Hindlimb muscle (tissue), 1 donor: ENCODE results near the gene SGMS1. TPM values are rescaled to one million over a fixed set of nuclear protein-coding genes. Genes with fewer than 3 reads are reported as not detected.
"Not testable (repeated sequence)": the region's sequence is repeated elsewhere in the genome, so short reads cannot be mapped to it uniquely, and the experiment has no call there.

Experiments
- DNase-seq: peaks from one replicate; pipeline ENCODE4 v3.0.0-alpha.2; 2013
- polyA plus RNA-seq: library from polyadenylated mRNA; unstranded; fragments of 120-200 nt; gene quantifications from one replicate; pipeline ENCODE4 v1.2.1, GENCODE V29; 2013; ENCODE audit not compliant: insufficient read length

Gene SGMS1
- polyA plus RNA-seq, 1 donor, result 25.4 TPM

DNA sequence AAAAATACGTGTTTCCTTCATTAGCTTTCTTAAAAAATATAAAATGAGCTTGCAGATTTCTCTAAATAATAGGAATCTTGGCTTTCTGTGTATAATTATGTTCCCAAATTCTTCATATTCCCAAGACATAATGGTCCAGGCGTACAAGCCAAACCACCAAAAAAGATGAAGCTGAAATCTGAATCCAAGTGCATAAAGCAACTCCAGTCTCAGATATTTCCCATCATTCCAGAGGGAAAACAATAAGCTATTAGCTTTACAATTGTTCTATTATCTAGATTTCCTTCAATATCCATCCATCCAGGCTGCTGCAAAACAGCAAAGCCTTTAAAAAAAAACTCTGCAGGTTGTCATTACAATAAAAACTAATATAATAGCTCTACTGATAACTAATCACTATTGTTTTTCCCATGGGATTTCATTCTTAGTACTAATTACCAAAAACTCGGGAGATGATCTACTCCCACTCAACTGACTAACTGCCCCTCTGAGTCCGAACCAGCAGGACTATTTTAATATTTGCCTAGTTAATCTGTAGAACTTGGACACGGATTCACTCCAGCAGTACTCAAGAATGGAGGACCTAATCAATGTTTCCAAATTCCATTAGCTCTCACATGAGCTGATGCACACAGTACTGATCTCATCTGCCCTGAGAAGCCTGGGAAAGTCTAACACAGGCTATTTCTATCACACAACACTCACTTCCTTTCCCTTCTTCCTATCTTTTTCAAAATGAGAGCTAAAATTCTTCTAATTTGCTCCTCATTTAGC is 263.5 kb downstream of the SGMS1 start:
- peak; percentile 58 for DNase-seq

DNA sequence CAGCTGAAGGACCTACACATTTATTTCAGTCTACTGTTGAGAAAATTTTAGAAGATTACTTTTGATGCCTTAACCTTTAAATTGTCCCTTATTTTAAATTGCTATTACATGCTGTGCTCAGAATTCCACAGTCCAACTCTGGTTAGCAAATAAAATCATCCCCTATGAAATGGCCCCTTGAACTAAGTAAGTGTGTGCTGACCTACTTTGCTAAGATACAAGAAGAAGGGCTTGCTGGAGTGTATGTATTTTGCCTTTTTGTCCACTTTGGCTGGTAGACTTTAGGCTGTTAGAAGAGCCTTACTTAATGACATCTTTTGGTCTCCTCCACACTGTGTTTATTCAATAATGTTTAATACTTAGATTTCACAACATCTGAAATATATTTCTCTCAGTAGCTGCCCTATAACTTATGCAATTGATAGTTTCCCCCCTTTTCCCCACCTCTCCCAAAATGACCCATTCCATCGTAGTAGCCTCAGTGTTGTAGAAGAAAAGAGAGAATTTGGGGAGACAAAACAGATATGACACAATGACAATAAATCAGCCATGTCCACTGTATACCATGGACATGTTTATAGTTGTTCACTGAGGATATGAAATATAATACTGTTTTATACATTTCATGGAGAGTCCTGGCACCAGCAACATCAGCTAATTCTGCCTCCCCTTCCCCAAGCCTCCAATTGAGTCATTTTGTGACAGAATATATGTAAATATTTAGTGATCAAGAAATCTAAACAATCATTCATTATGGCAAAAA is 264.6 kb downstream of the SGMS1 start:
- DNase-seq, result no peak

DNA sequence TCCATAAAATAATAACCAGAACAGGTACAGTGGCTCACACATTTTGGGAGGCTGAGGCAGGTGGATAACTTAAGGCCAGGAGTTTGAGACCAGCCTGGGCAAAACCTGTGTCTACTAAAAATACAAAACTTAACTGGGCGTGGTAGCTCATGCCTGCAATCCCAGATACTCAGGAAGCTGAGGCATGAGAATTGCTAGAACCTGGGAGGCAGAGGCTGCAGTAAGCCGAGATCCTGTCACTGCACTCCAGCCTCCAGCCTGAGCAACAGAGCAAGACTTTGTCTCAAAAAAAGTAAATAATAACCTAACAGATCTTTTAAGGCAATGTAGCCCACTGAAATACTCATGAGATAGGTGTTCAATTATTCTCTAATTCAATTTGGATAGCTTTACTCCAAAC is 265.3 kb downstream of the SGMS1 start:
- DNase-seq, result no peak

DNA sequence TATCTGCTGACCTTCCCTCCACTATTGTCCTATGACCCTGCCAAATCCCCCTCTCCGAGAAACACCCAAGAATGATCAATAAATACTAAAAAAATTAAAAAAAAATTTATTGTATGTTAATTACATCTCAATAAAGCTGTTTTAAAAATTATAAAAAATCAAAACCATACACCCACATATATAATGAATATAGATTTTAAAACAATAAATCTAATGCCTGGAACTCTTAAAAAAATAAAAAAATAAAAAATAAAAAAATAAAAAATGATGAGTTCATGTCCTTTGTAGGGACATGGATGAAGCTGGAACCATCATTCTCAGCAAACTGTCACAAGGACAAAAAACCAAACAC is 267.3 kb downstream of the SGMS1 start:
- DNase-seq, result not testable (repeated sequence)

DNA sequence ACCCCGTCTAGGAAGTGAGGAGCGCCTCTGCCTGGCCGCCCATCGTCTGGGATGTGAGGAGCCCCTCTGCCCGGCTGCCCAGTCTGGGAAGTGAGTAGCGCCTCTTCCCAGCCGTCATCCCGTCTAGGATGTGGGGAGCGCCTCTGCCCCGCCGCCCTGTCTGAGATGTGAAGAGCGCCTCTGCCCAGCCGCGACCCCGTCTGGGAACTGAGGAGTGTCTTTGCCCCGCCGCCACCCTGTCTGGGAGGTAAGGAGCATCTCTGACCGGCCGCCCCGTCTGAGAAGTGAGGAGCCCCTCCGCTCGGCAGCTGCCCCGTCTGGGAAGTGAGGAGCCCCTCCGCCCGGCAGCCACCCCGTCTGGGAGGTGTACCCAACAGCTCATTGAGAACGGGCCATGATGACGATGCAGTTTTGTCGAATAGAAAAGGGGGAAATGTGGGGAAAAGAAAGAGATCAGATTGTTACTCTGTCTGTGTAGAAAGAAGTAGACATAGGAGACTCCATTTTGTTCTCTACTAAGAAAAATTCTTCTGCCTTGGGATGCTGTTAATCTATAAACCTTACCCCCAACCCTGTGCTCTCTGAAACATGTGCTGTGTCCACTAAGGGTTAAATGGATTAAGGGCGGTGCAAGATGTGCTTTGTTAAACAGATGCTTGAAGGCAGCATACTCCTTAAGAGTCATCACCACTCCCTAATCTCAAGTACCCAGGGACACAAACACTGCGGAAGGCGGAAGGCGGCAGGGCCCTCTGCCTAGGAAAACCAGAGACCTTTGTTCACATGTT is 267.9 kb downstream of the SGMS1 start:
- not testable (repeated sequence) for DNase-seq

DNA sequence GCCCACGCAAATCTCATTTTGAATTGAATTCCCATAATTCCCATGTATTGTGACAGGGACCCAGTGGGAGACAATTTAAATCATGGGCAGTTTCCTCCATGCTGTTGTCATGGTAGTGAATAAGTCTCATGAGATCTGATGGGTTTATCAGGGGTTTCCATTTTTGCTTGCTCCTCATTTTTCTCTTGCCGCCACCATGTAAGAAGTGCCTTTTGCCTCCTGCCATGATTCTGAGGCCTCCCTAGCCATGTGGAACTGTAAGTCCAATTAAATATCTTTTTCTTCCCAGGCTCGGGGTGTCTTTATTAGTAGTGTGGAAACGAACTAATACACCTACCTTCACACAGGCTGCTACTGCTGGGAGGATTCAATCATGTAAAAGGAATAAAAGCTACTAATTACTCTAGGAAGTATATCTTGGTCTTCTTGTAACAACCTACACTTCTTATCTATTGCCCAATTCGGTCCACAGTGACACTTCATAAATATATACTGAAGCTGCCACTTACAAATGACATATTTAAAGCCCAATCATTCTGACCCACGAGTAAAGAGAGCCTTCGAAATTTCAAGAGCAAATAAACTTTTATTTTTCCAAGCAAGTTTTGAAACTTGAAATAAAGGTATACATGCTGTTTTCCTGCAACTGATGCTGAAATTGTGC is 272.1 kb downstream of the SGMS1 start:
- no peak for DNase-seq

DNA sequence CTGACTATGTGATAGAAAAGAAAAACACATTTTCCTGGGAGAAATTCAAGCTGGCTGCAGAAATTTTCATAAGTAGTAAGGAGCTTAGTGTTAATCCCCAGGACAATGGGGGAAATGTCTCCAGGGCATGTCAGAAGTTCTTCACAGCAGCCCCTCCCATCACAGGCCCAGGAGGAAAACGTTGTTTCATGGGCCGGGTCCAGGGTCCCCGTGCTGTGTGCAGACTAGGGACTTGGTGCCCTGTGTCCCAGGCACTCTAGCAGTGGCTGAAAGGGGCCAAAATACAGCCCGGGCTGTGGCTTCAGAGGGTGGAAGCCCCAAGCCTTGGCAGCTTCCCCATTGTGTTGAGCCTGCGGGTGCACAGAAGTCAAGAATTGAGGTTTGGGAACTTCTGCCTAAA is 273.4 kb downstream of the SGMS1 start:
- DNase-seq, result no peak

DNA sequence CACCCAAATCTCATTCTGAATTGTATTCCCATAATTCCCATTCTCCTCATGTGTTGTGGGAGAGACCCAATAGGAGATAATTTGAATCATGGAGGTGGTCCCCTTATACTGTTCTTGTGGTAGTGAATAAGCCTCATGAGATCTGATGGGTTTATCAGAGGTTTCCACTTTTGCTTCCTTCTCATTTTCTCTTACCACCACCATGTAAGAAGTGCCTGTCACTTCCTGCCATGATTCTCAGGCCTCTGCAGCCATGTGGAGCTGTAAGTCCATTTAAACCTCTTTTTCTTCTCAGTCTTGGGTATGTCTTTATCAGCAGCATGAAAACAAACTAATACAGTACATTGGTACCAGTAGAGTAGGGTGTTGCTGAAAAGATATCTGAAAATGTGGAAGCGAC is 274.2 kb downstream of the SGMS1 start:
- DNase-seq, result no peak

DNA sequence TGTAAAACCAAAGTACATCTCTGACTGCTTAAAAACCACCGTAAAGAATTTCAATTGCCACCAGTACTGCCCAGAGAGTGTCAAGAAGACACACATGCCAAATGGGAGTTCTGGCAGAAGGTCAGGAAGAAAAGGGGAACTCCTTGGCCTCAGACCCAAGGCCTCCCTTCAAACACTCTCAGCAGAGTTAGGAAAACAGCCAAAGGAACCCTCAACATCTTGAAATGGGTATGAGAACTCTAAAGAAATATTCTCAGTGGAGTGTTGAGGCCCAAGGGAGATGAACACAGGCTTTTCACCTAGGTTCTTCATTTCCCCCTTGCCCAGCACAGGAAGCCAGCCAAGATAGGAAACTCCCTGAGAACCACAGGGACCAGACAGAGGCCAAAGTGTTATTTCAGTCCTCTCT is 276.4 kb downstream of the SGMS1 start:
- DNase-seq, result no peak

DNA sequence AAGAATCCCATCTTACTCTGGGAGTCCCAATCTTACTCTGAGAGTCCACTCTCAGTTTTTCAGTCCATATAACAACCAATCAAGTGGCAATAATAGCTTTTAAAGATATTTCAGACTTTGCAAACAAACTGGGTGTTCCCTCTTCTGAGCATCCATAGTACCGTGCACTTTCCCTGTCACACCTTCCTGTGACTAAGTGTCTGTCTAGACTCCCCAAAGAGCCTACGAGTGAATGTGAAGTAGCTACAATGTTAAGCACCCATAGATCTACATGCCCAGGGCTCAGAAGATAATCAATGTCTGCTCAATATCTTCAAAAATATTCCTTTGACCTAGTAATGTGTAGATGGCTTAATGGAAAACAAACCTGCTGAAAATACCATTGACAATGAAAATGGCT is 276.8 kb downstream of the SGMS1 start:
- no peak for DNase-seq

DNA sequence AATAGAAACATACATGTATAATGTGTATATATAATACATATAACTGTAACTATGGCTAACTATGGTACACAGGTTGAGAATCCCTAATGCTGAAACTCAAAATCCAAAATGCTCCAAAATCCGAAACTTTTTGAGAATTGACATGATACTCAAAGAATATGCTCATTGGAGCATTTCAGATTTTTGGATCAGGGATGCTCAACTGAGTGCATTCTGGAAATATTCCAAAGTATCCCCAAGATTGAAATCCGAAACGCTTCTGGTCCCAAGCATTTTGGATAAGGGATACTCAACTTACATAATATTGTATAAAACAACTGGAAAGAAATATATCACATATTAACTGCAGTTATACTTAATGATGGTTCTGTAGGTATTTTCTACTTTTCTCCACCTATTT is 278.2 kb downstream of the SGMS1 start:
- no peak for DNase-seq

DNA sequence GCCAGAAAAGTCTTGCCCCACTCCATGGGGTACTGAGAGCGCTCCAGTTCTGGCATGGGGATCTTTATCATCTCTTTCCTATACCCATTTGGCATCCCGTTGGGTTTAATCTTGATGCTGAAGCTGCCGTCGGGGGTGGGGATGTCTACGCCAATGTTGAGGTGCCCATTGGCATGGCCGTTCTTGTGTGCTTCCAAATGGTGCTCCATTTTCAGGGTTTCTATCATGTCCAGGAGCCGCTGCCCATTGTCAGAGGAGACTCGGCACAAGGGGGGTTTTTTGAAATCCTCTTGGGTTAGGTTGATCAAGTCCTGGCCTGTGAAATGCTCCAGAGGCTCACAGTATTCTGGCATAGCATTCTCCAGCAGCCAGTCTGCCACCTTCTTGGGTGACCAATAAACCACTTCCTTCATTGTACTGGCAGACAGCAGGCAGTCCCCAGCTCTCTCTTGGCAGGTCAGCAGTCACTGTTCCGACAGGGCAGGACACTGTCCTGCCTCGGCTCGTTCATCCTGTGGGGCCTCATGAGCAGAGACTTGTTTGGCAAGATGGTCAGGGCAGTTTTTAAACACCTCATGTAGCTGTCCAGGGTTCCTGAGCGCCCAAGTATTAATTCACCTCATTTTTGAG is 279.9 kb downstream of the SGMS1 start:
- no peak for DNase-seq

DNA sequence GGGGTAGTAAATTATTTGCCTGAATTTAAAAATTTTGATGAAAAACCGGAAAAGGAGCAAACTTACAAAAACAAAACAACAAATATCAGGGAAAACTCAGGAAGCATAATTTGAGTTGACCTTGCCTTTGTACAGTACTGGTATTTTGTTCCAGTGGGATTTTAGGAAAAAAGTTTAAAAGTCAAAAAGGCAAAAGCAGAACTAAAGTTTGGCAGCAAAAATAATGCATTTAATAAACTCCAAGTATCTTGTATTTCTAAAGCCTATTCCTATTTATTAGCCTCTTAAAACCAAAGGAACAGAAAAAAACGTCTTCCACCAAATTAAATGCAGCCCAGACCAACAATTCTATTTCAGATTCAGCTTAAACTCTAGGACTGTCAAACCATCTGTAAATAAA is 281.8 kb downstream of the SGMS1 start:
- DNase-seq, result no peak

DNA sequence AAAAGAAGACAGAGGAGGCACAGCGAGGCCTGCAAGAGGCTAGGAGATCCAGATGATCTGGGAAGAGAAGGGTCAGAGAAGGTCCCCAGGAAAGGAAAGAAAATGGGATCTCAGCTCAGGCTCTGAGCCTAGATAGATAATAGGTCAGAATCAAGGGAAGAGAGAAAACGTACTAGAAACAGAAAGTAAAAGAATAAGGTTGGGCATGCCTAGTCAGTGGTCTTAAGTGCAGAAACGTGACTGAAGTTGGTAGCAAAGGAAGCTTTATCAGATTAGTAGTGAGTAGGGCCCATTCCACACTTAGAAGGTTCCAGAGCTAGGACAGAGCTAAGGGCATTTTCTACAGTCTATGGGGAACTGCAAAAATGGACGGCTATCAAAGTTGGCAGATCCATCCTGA is 287.6 kb downstream of the SGMS1 start:
- no peak for DNase-seq

DNA sequence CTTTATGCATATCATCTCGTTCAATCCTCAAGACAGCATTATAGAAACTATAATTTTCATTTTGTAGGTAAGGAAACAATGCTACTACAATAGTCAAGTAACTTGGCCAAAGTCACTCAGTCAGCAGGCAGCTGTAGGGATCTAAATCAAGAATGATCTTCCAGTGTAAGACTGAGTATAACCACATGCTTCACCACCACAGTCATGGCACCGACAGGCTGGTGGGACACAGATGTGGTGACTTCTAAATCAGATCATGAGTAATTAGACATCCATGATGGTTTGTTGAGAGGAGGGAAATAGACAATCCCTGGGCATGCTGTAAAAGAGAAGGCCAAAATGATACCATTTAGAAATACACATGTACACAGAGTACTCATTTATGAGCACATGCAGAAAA is 288.4 kb downstream of the SGMS1 start:
- no peak for DNase-seq

DNA sequence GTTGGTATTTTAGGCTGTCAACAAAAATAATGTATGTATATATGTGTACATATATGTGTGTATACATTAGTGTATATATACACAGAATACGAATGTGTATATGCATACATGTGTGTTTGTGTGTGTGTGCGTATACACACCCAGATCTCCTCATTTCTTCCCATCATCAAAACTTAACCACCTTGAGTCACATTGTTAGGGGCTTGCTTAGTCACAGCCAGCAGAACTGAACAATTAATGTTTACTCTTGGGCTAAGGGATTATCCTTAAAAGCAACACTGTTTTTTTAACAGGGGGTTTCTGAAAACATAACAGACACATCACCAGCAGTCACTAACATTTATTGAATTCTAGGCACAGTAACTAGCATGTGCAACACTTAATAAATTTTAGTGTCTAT is 289.5 kb downstream of the SGMS1 start:
- DNase-seq, result no peak

DNA sequence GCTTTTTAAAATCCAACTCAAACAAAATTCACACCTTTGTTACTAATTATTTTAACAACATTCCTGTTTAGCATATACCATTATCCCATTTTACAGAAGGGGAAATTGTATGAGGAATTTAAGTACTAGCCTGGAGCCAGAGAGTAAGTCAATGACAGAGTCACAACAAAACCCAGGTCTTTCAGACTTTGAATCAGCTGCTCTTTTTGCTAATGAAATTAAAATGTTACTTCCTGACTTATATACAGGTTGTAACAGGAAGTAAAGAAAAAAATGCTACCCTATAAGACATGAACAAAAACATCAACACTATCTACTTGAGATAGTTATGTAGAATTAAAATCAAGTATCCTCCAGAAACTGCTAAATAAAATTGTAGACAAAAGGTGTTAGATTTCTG is 289.9 kb downstream of the SGMS1 start:
- DNase-seq, result no peak

DNA sequence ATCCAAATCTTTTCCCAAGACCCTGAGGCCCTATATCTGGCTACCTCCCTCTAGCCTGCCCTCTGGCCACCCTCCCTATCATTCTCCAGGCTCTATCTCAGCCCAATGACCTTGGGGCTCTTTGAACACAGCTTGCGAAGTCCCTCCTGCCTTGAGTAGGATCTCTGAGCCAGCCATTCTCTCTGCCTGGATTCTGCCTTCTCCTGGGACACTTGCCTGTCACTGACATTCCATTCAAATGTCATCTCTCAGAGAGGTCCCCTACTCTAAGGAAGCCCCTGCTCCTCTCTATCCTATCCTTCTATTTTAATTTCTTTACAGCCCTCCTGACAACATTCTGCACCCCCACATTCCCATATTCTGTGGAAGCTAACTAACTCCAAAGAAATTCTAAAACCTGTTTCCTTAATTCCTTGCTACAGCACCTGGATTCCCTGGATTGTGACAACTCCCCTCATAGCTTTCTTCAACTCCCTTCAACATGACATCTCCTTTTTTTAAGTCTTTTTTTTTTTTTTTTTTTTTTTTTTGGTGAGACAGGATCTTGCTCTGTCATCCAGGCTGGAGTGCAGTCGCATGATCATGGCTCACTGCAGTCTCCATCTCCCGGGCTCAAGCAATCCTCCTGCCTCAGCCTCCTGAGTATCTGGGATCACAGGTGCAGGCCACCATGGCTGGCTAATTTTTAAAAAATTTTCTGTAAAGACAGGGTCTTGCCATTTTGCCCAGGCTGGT is 291.5 kb downstream of the SGMS1 start:
- DNase-seq, result no peak

DNA sequence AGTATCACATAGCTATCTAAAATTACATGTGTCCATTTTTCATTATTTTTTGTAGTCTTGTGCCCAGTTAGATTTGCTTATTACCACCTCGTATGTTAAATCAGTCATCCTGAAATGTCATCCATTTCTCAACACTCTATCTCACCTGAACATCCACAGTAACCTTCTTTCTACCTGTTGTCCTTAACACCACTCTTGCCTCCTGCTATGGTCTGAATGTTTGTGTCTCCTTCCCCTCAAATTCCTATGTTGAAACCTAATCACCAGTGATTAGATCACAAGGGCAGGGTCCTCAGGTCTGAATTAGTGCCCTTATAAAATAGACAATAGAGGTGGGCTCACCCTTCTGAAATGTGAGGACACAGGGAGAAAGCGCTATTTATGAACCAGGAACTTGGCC is 292.3 kb downstream of the SGMS1 start:
- no peak for DNase-seq

DNA sequence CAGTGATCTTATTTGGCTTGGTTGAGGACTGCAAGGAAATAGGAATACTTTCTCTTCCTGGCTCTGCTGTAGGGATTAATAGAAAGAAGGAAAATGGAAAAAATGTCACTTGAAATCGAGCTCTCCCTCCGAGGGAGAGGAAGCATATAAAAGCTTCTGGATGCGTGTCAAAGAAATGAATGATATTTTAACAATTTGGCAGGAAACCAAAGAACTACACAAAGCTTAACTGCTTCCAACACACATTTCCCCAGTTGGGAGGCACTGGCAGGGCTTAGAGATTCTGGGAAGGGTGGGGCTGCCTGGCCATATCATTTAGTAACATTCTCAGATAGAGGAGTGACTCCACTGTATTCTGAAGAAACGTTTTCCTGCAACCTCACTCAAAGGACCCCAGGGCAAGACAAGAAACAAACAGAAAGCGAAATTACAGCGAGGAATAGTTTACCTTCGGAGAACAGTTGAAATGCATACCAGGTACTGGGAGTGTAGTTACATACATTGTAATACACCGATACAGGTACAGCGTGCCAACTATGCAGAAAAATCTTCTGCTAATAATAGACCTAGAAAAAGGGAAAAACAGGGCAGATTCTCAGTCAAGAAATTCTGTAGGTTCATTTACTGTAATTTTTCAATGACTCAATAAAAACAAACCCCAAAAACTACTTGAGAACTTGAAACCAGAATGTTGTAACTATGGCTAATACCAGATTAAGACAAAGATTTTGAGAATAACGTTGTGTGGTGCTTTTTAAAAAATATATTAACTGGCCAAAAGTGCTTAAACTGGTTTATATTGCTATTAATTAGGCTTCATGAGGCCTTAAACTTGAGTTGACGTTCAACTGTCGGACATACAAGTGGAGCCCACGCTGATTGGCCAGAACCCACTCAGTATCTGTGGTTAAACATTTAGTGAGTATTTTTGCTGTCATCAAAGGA is 296.7 kb downstream of the SGMS1 start:
- DNase-seq, result peak; percentile 59

DNA sequence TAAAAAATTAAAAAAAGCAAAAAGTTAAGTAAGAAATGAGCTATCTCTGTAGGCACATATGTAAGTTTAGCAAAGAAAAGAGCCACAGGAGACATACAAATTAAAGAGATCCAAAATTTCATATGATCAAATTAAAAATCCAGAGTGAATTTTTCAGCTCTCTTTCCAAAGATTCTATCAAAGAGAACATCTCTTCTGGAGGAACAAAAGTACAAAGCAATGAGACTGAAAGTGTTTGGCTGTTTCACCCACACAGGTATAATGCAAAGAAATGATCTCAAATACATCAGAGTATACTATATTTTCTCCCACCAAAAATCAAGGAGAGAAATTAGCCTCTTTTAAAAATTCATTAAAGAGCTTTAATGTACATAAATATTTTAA is 297.6 kb downstream of the SGMS1 start:
- no peak for DNase-seq
